Hematopoietic multipotent progenitor cell treated with erythropoietin and hydrocortisone succinate and interleukin-3 and kit ligand, for 4 days (in vitro differentiated cells): ENCODE data around the gene PAK5.
A peak's percentile ranks its signal among the peaks of the same experiment; 100 is the strongest.
"Not testable (repeated sequence)": the region's sequence is repeated elsewhere in the genome, so short reads cannot be mapped to it uniquely, and the experiment has no call there.

Source experiments
- DNase-seq: peaks from one replicate; pipeline ENCODE4 v3.0.0-alpha.2; 2015

PAK5 gene

GRCh38 chr20:9677100-9677623 is 161.7 kb downstream of the PAK5 start:
- DNase-seq, result no peak

GRCh38 chr20:9672981-9673380 is 165.9 kb downstream of the PAK5 start:
- no peak for DNase-seq

- DNase-seq, result no peak
Observed at GRCh38 chr20:9672027-9672426, 166.8 kb downstream of the PAK5 start.

GRCh38 chr20:9668381-9668780 is 170.5 kb downstream of the PAK5 start:
- DNase-seq, result no peak

GRCh38 chr20:9663423-9663822 is 175.5 kb downstream of the PAK5 start:
- no peak for DNase-seq

- DNase-seq, result peak; percentile 49
Observed at GRCh38 chr20:9660236-9660868, 178.5 kb downstream of the PAK5 start.

- no peak for DNase-seq
Observed at GRCh38 chr20:9647741-9648140, 191.1 kb downstream of the PAK5 start.

GRCh38 chr20:9646375-9646774 is 192.5 kb downstream of the PAK5 start:
- DNase-seq, result no peak

GRCh38 chr20:9642882-9643281 is 196.0 kb downstream of the PAK5 start:
- no peak for DNase-seq

- not testable (repeated sequence) for DNase-seq
Observed at GRCh38 chr20:9641499-9642000, 197.3 kb downstream of the PAK5 start.

- DNase-seq, result no peak
Observed at GRCh38 chr20:9637889-9638288, 201.0 kb downstream of the PAK5 start.

GRCh38 chr20:9635750-9636149 is 203.1 kb downstream of the PAK5 start:
- DNase-seq, result no peak

- no peak for DNase-seq
Observed at GRCh38 chr20:9634327-9634726, 204.5 kb downstream of the PAK5 start.

GRCh38 chr20:9632991-9633390 is 205.9 kb downstream of the PAK5 start:
- peak; percentile 4 for DNase-seq

- no peak for DNase-seq
Observed at GRCh38 chr20:9632265-9632664, 206.6 kb downstream of the PAK5 start.

GRCh38 chr20:9630554-9630953 is 208.3 kb downstream of the PAK5 start:
- DNase-seq, result no peak

- DNase-seq, result no peak
Observed at GRCh38 chr20:9629831-9630230, 209.0 kb downstream of the PAK5 start.

- no peak for DNase-seq
Observed at GRCh38 chr20:9628589-9628988, 210.3 kb downstream of the PAK5 start.

GRCh38 chr20:9628141-9628540 is 210.7 kb downstream of the PAK5 start:
- DNase-seq, result no peak

GRCh38 chr20:9627219-9627618 is 211.7 kb downstream of the PAK5 start:
- no peak for DNase-seq

GRCh38 chr20:9626357-9626756 is 212.5 kb downstream of the PAK5 start:
- no peak for DNase-seq

GRCh38 chr20:9617940-9618339 is 220.9 kb downstream of the PAK5 start:
- DNase-seq, result peak; percentile 37

GRCh38 chr20:9616833-9617461 is 221.9 kb downstream of the PAK5 start:
- DNase-seq, result peak; percentile 84

- DNase-seq, result no peak
Observed at GRCh38 chr20:9616455-9616805, 222.4 kb downstream of the PAK5 start.
